ENCODE results near the gene AUTS2.

The AUTS2 gene

DNA sequence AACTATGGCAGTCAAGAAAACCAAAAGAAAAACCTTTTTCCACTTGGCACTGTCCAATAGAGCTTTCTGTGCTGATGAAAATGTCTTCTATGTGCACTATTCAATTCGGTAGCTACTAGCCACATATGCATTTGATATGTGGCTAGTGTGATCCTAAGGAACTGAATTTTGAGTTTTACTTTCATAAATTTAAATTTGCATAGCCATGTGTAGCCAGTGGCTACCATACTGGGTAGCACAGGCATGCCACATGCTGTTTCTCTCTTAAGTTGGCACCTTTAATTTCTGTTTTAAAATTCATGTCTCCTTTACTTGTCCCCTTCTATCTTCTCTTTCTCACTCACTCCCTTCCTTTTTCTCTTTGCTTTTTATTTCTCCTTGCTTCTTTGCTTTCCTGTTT is 455.7 kb downstream of the AUTS2 start:
- no peaks in the 10 kb centered on the region for H3K36me3 Mint-ChIP-seq (ENCODE audit: low read depth)
- no peaks in the 10 kb centered on the region for H3K27me3 Mint-ChIP-seq (ENCODE audit: low read depth, poor library complexity)
- TF ChIP-seq, protein P1, sequence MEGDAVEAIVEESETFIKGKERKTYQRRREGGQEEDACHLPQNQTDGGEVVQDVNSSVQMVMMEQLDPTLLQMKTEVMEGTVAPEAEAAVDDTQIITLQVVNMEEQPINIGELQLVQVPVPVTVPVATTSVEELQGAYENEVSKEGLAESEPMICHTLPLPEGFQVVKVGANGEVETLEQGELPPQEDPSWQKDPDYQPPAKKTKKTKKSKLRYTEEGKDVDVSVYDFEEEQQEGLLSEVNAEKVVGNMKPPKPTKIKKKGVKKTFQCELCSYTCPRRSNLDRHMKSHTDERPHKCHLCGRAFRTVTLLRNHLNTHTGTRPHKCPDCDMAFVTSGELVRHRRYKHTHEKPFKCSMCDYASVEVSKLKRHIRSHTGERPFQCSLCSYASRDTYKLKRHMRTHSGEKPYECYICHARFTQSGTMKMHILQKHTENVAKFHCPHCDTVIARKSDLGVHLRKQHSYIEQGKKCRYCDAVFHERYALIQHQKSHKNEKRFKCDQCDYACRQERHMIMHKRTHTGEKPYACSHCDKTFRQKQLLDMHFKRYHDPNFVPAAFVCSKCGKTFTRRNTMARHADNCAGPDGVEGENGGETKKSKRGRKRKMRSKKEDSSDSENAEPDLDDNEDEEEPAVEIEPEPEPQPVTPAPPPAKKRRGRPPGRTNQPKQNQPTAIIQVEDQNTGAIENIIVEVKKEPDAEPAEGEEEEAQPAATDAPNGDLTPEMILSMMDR (IDR thresholded peaks at IDR 0.05) = no peak
- no peak overlapping the region for H3K4me3 Mint-ChIP-seq
- H3K27ac Mint-ChIP-seq = no peak overlapping the region
- H3K4me1 Mint-ChIP-seq = peaks cover 23% of the 10 kb centered on the region
- H3K9me3 Mint-ChIP-seq = no peaks in the 10 kb centered on the region
- no peak for DNase-seq

DNA sequence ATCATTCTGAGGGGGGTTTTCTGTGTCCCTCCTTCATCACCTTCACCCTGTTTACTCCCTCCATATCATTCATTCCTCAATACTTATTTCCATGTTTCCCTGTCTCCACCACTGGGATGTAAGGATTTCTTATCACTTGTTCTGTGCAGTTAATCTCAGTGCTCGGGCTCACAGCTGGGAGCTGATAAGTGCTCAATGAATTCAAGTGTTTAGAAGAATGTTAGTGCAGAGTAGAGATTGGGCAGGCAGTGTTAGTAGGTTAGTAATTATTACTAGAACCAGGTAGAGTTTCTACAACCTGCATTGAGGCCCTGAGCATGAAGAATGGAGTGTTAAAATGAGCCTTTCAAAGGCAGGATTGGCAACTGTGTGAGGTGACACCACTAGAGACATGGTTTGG is 458.1 kb downstream of the AUTS2 start:
- no peak overlapping the region for H3K4me3 Mint-ChIP-seq
- H3K4me1 Mint-ChIP-seq = peaks cover 35% of the 10 kb centered on the region
- TF ChIP-seq, protein P1 (IDR thresholded peaks at IDR 0.05) = no peak
- no peak for DNase-seq
- H3K9me3 Mint-ChIP-seq = no peaks in the 10 kb centered on the region
- no peaks in the 10 kb centered on the region for H3K36me3 Mint-ChIP-seq (ENCODE audit: low read depth)
- H3K27ac Mint-ChIP-seq = no peak overlapping the region
- H3K27me3 Mint-ChIP-seq (ENCODE audit: low read depth, poor library complexity) = no peaks in the 10 kb centered on the region

DNA sequence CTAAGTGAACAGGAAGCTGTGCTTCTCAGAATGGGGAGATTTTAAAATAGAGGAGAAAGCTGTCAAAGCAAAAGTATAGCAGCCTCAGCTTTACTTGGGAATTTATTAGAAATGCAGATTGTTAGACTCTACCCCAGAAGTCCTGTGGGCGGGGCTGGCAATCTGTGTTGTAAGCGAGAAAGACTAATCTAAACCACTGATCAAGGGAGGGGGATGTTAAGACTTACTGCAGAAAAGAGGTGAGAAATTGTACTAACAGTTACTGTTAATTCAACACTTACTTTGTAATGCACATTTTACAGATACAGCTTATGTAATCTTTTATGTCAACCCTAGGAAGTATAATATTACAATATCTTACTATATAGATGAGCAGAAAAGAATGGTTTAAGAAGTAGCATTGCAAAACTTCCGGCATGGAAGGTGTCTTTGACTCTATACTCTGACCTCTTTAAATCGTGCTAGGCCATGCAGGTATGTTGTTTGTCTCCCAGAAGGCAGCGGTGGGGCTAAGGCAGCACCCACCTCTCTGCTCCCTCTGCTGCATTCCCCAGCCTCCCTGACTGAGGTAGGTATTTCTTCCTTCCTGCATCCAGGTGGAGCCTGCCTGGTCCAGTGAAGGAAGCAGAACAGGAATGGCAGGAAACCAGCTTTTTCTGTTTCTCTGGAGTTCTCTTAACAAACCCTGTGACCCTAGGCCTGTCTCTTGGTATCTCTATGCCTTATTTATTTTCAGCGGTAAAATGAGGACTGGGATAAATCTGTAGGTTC is 462.2 kb downstream of the AUTS2 start:
- H3K4me3 Mint-ChIP-seq = no peak overlapping the region
- H3K27ac Mint-ChIP-seq = no peak overlapping the region
- no peak for DNase-seq
- H3K27me3 Mint-ChIP-seq (ENCODE audit: low read depth, poor library complexity) = no peaks in the 10 kb centered on the region
- peaks cover 4% of the 10 kb centered on the region for H3K36me3 Mint-ChIP-seq (ENCODE audit: low read depth)
- peaks cover 55% of the 10 kb centered on the region for H3K4me1 Mint-ChIP-seq
- no peaks in the 10 kb centered on the region for H3K9me3 Mint-ChIP-seq
- TF ChIP-seq, protein P1 (IDR thresholded peaks at IDR 0.05) = no peak

DNA sequence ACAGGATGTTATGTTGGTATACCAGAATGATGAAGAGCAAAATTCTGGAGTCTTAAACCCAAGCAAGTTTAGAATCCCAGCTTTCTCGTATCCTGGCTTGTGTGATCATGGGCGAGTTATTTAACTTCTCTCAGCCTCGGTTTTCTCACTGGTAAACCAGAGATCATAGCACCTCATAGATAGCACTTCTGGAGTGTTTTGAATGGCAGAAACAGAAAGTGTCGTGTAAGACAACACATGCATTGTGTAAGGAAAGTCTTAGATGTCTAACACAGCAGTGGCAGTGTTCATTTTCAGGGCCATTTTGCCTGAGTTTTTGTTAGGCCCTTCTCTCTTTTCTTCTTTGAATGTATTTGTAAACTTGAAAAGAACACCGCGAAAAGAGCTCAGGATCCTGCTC is 465.1 kb downstream of the AUTS2 start:
- peak overlapping the region; percentile 60 for H3K27ac Mint-ChIP-seq
- H3K27me3 Mint-ChIP-seq (ENCODE audit: low read depth, poor library complexity) = no peaks in the 10 kb centered on the region
- H3K36me3 Mint-ChIP-seq (ENCODE audit: low read depth) = peaks cover 4% of the 10 kb centered on the region
- no peak overlapping the region for H3K4me3 Mint-ChIP-seq
- H3K4me1 Mint-ChIP-seq = peaks cover 50% of the 10 kb centered on the region
- TF ChIP-seq, protein P1 (IDR thresholded peaks at IDR 0.05) = no peak
- no peaks in the 10 kb centered on the region for H3K9me3 Mint-ChIP-seq
- DNase-seq = no peak

DNA sequence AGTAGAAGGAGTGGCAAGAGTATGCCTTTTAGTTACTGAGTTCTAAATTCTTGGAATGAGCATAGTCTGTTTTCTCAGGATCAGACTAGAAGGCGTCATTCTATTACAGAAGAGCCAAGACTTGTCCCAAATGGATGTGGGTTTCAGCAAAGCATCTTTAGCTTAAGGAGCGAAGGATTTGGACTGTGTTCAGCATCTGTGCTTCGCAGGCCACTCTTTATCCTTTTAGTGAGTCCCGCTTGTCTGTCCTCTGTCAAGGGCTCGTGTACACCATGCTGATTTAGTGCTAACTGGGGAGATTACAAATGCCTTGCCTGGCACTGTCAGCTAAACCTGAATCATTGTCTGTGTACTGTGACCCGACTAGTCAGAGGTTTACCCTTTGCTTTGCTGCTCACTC is 465.7 kb downstream of the AUTS2 start:
- H3K27me3 Mint-ChIP-seq (ENCODE audit: low read depth, poor library complexity) = no peaks in the 10 kb centered on the region
- peak overlapping the region; percentile 60 for H3K27ac Mint-ChIP-seq
- peaks cover 4% of the 10 kb centered on the region for H3K36me3 Mint-ChIP-seq (ENCODE audit: low read depth)
- H3K9me3 Mint-ChIP-seq = no peaks in the 10 kb centered on the region
- TF ChIP-seq, protein P1 (IDR thresholded peaks at IDR 0.05) = no peak
- no peak overlapping the region for H3K4me3 Mint-ChIP-seq
- peaks cover 55% of the 10 kb centered on the region for H3K4me1 Mint-ChIP-seq
- DNase-seq = peak; percentile 12

DNA sequence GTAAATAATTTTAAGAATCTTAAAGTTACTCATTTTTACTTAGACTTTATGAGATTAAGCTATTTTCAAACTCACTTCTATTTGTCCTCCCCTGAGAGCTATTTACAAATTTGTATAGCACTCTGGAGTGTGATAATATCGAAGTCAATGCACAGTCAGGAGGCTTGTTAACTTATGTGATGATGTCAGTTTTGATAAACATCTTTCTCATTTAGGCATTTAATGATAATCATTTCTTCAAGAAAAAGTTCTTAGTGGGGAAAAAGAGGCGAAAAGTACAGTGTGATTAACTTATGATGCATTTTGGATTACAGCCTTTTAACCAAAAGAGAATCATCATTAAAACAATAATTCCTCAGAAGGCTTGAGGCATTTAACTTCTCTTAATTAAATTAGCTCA is 468.6 kb downstream of the AUTS2 start:
- Mint-ChIP-seq H3K9me3 (no peaks in the 10 kb centered on the region), H3K27me3 (ENCODE audit: low read depth, poor library complexity) (peaks cover 3% of the 10 kb centered on the region), H3K4me1 (peaks cover 47% of the 10 kb centered on the region), H3K27ac (no peak overlapping the region), H3K4me3 (no peak overlapping the region), H3K36me3 (ENCODE audit: low read depth) (peaks cover 4% of the 10 kb centered on the region)
- TF ChIP-seq, protein P1 (IDR thresholded peaks at IDR 0.05) = no peak
- no peak for DNase-seq
